Endothelial cell of umbilical vein (primary cell): ENCODE measurements around the gene MAP7D2. TPM values are rescaled to one million over a fixed set of nuclear protein-coding genes. Genes with fewer than 3 reads are reported as not detected.
A peak's percentile ranks its signal among the peaks of the same experiment; 100 is the strongest.

Source experiments
- BruUV-seq: library from RNA; stranded (reverse); fragments of 400-500 nt; replicated peaks from 2 replicates; lab custom pipeline; 2021; lab: Mats Ljungman, UMichigan
- CTCF ChIA-PET: fragments of 300-600, 350-600 bp; sonication (Branson Sonifier 250); formaldehyde crosslinking; loops from one replicate; lab custom pipeline; 2021; ENCODE audit warnings: antibody characterized with exemption, inconsistent platforms; lab: Charles Lee
- POLR2A ChIA-PET: fragments of 300-600, 350-600 bp; sonication (Branson Sonifier 250); formaldehyde crosslinking; loops from one replicate; lab custom pipeline; 2021; ENCODE audit warnings: antibody characterized with exemption, inconsistent platforms; lab: Charles Lee
- DNase-seq: peaks from one replicate; pipeline ENCODE4 v3.0.0-alpha.2; 2011; ENCODE audit warnings: low read depth, low spot score
- FAIRE-seq: peaks from 2 replicates; lab custom pipeline; 2011; peaks lifted over from hg19 to GRCh38; lab: Jason Lieb, UNC
- H2AFZ ChIP-seq: 2 replicates; pipeline ENCODE4 v1.6.0; 2012; ENCODE audit warnings: low read depth, low read length, control low read depth, inconsistent platforms
- H3K27ac ChIP-seq: 2 replicates; pipeline ENCODE4 v1.5.1; 2011; ENCODE audit warnings: low read depth, mild to moderate bottlenecking, control low read depth, low read length, moderate library complexity; ENCODE audit not compliant: insufficient read depth
- H3K27me3 ChIP-seq, 2 experiments: 2 replicates each; pipeline versions ENCODE4 v1.6.0 to v1.6.1; 2011; ENCODE audit warnings: low read length in 2 of 2, mixed read lengths in 1 of 2; ENCODE audit not compliant: control insufficient read depth in 2 of 2, insufficient read depth in 2 of 2
- H3K36me3 ChIP-seq, 2 experiments: 2 replicates in 1 of 2; 3 replicates in 1 of 2; pipeline ENCODE4 v1.5.1; 2011; ENCODE audit warnings: low read length in 2 of 2, mild to moderate bottlenecking in 1 of 2, moderate library complexity in 1 of 2; ENCODE audit not compliant: control insufficient read depth in 2 of 2, insufficient read depth in 2 of 2; ENCODE audit errors: extremely low read depth in 1 of 2
- H3K4me1 ChIP-seq: 3 replicates; pipeline ENCODE4 v1.5.1; 2011; ENCODE audit warnings: mild to moderate bottlenecking, low read length; ENCODE audit not compliant: control insufficient read depth, insufficient read depth; ENCODE audit errors: extremely low read depth
- H3K4me2 ChIP-seq: 2 replicates; pipeline ENCODE4 v1.6.1; 2011; ENCODE audit warnings: low read length, control low read depth, mixed read lengths; ENCODE audit not compliant: insufficient read depth
- H3K4me3 ChIP-seq, 3 experiments: fragments of 200-600 bp in 1 of 3; sonication (generic), shearing (Covaris generic) in 1 of 3; replicated peaks in 1 of 3; 2 replicates each; pipeline ENCODE4 v1.5.1; 2011 to 2016; ENCODE audit warnings: control low read depth in 3 of 3, low read length in 3 of 3, mild to moderate bottlenecking in 2 of 3, inconsistent platforms in 1 of 3, low read depth in 1 of 3, moderate library complexity in 1 of 3; ENCODE audit not compliant: insufficient read depth in 1 of 3
- H3K79me2 ChIP-seq: 2 replicates; pipeline ENCODE4 v1.6.0; 2012; ENCODE audit warnings: low read length, inconsistent platforms; ENCODE audit not compliant: control insufficient read depth, insufficient read depth
- H3K9ac ChIP-seq: replicated peaks from 2 replicates; pipeline ENCODE3; 2011; ENCODE audit warnings: low read length, control low read depth; ENCODE audit not compliant: insufficient read depth; ENCODE audit errors: extremely low read depth
- H3K9me1 ChIP-seq: replicated peaks from 3 replicates; pipeline ENCODE4 v1.6.0; 2011; ENCODE audit warnings: mild to moderate bottlenecking, low read length; ENCODE audit not compliant: control insufficient read depth, insufficient read depth; ENCODE audit errors: extremely low read depth
- H3K9me3 ChIP-seq: replicated peaks from 2 replicates; pipeline ENCODE4 v1.5.1; 2012; ENCODE audit warnings: low read length, inconsistent platforms; ENCODE audit not compliant: control insufficient read depth, insufficient read depth
- H4K20me1 ChIP-seq: replicated peaks from 2 replicates; pipeline ENCODE3; 2011; ENCODE audit warnings: mild to moderate bottlenecking, low read length; ENCODE audit not compliant: control insufficient read depth, insufficient read depth; ENCODE audit errors: extremely low read depth
- EZH2 ChIP-seq: IDR thresholded peaks from 2 replicates; pipeline ENCODE4 v1.6.1; 2012; ENCODE audit warnings: borderline replicate concordance, low read depth, mild to moderate bottlenecking, moderate library complexity, low read length, inconsistent platforms; ENCODE audit not compliant: severe bottlenecking
- JUN ChIP-seq: IDR thresholded peaks from 2 replicates; pipeline ENCODE4 v1.6.1; 2011; ENCODE audit warnings: borderline replicate concordance, low read depth; ENCODE audit not compliant: insufficient read length, insufficient read depth
- dilution Hi-C: fragments of 300-500 bp; cut with MboI; formaldehyde crosslinking; loops from one replicate; pipeline ENCODE4 v1.15.0; 2019; ENCODE audit warnings: low sequenced_read_pairs; ENCODE audit not compliant: extremely low pct_ligation_motif_present
- intact Hi-C: fragments of 100-400 bp; cut with micrococcal nuclease; formaldehyde crosslinking; loops from one replicate; pipeline ENCODE4 v1.10.0; 2022
- polyA plus RNA-seq, 4 experiments: library from polyadenylated mRNA; depleted of rRNA in 3 of 4; stranded (reverse) in 3 of 4; unstranded in 1 of 4; fragments of >200 nt; gene quantifications; 2 replicates each; pipeline versions ENCODE4 v1.2.1 to v1.2.3, GENCODE V29; 2011 to 2012; ENCODE audit warnings: missing spikeins in 1 of 4
- total RNA-seq: library from RNA; stranded (reverse); gene quantifications from 2 replicates; pipeline ENCODE4 v1.2.3, GENCODE V29; 2021
- TF ChIP-seq, protein P1 (sequence below), 2 donors: IDR thresholded peaks; 1 replicate in 1 of 2; 2 replicates in 1 of 2; pipeline ENCODE4 v1.5.1; 2011; ENCODE audit warnings: low read length in 2 of 2, mild to moderate bottlenecking in 2 of 2, moderate library complexity in 2 of 2, control low read depth in 1 of 2, inconsistent platforms in 1 of 2, low read depth in 1 of 2; ENCODE audit not compliant: insufficient read depth in 1 of 2; ENCODE audit errors: extremely low read depth in 1 of 2

Gene MAP7D2
- total and polyA plus RNA-seq, 2 donors (not counting 3 experiments of a cell fraction or from before 2014, with no cell fraction given): 0.08 to 0.15 TPM

DNA sequence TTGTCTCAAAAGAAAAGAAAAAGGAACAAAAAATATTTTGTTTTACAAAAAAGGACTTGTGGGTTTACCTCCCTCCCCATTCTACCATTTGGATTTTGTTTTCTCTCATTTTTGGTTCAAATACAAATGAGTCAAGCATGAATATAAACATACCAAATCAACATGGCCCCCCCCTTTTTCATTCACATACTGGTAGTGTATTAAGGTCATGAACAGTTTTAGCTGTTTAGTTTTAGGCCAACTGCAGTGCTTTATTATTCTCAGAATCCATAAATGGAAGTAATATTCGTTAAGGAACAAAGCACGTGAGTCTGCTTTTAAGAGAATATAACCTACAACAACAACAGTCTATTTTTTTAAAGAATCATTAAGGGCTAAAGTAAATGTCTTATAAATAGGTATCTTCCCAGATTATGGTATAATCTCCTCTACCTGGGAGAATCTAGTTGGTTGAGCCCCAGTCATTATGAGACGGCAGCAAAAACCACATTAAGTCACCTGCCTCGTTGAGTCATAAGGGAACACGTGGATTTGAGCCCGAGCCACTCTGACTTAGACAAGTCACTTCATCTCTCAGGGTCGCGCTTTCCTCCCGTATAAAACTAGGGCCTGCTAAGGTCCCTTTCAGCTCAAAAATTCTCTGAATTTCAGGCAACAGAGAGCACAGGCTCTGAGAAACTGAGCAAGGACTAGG, 152.5 kb downstream of the MAP7D2 start:
- TF ChIP-seq JUN (no peak), EZH2 (no peak)
- TF ChIP-seq, protein P1, sequence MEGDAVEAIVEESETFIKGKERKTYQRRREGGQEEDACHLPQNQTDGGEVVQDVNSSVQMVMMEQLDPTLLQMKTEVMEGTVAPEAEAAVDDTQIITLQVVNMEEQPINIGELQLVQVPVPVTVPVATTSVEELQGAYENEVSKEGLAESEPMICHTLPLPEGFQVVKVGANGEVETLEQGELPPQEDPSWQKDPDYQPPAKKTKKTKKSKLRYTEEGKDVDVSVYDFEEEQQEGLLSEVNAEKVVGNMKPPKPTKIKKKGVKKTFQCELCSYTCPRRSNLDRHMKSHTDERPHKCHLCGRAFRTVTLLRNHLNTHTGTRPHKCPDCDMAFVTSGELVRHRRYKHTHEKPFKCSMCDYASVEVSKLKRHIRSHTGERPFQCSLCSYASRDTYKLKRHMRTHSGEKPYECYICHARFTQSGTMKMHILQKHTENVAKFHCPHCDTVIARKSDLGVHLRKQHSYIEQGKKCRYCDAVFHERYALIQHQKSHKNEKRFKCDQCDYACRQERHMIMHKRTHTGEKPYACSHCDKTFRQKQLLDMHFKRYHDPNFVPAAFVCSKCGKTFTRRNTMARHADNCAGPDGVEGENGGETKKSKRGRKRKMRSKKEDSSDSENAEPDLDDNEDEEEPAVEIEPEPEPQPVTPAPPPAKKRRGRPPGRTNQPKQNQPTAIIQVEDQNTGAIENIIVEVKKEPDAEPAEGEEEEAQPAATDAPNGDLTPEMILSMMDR (IDR thresholded peaks at IDR 0.05; ENCODE audit: extremely low read depth in 1 of 2, insufficient read depth in 1 of 2, low read depth in 1 of 2, low read length in 2 of 2): no peak
- POLR2A ChIA-PET: no interaction called here
- H3K79me2 ChIP-seq: no peaks in the 10 kb centered on the region
- H2AFZ ChIP-seq: no peak overlapping the region
- no peaks in the 10 kb centered on the region for H4K20me1 ChIP-seq
- H3K9me3 ChIP-seq: no peaks in the 10 kb centered on the region
- CTCF ChIA-PET: no interaction called here
- no peak overlapping the region for H3K4me2 ChIP-seq
- DNase-seq: no peak
- no peak overlapping the region for H3K9ac ChIP-seq
- intact Hi-C loops: no loop called here
- H3K9me1 ChIP-seq: no peaks in the 10 kb centered on the region
- no peak overlapping the region for H3K4me3 ChIP-seq
- no peak overlapping the region for H3K27ac ChIP-seq
- no peaks in the 10 kb centered on the region for H3K27me3 ChIP-seq
- no TSS peak for BruUV-seq
- H3K36me3 ChIP-seq: peaks cover 0 to 2% of the 10 kb centered on the region in 2 experiments
- H3K4me1 ChIP-seq: peaks cover 2% of the 10 kb centered on the region
- FAIRE-seq: no peak
- dilution Hi-C loops: no loop called here

DNA sequence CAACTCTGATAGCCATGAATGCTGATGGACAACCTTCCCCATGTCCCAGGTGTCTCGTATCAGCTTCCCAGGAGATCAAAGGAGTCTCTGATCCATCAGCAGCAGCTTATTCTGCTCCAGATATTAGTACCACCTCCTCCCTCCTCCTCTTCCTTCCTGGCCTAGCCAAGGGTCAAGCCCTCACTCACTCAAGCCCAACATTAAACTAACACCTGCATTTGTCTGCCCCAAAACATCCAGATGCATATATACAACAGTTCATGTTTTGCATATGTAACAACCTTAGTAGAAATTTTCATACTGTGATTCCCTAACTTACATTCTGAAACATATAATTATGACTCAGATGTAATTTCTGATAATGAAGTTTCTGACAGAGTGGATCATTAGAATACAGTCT, 155.8 kb downstream of the MAP7D2 start:
- Histone ChIP-seq H3K27me3 (no peaks in the 10 kb centered on the region), H3K9me3 (no peaks in the 10 kb centered on the region), H3K4me2 (no peak overlapping the region), H3K79me2 (no peaks in the 10 kb centered on the region), H3K4me3 (no peak overlapping the region), H3K9ac (no peak overlapping the region), H4K20me1 (no peaks in the 10 kb centered on the region), H3K27ac (no peak overlapping the region), H3K36me3 (peaks cover 0 to 2% of the 10 kb centered on the region in 2 experiments), H3K4me1 (peaks cover 2% of the 10 kb centered on the region), H3K9me1 (no peaks in the 10 kb centered on the region), H2AFZ (no peak overlapping the region)
- dilution Hi-C loops: no loop called here
- ChIA-PET CTCF (interaction anchor here (1.6 kb wide), 1 partner anchor 56 kb away, joined by 3 read pairs; no protein-coding TSS in a partner anchor), POLR2A (no interaction called here)
- FAIRE-seq: peak; percentile 28
- intact Hi-C loops: no loop called here
- BruUV-seq: no TSS peak
- DNase-seq: peak; percentile 0
- TF ChIP-seq, protein P1 (IDR thresholded peaks at IDR 0.05; ENCODE audit: extremely low read depth in 1 of 2, insufficient read depth in 1 of 2, low read depth in 1 of 2, low read length in 2 of 2): no peak
